CD14-positive monocyte (primary cell): ENCODE data around the gene ZNF546. TPM values are rescaled to one million over a fixed set of nuclear protein-coding genes. Genes with fewer than 3 reads are reported as not detected.
A peak's percentile ranks its signal among the peaks of the same experiment; 100 is the strongest.
"Not testable (repeated sequence)": the region's sequence is repeated elsewhere in the genome, so short reads cannot be mapped to it uniquely, and the experiment has no call there.

Experiments used
- DNase-seq, 3 donors: peaks; one replicate each; pipeline ENCODE4 v3.0.0-alpha.2; 2011 to 2022
- H2AFZ ChIP-seq: 2 replicates; pipeline ENCODE4 v1.6.0; 2012; ENCODE audit warnings: mild to moderate bottlenecking, low read depth, low read length, inconsistent platforms; ENCODE audit not compliant: insufficient read depth, poor library complexity, severe bottlenecking
- H3K27ac ChIP-seq, 2 donors: 1 replicate in 1 of 2; 2 replicates in 1 of 2; pipeline ENCODE4 v1.5.1; 2012 to 2013; ENCODE audit warnings: low read length in 2 of 2, control low read depth in 1 of 2, inconsistent platforms in 1 of 2, low read depth in 1 of 2, mild to moderate bottlenecking in 1 of 2
- H3K27me3 ChIP-seq, 2 donors: one replicate each; pipeline versions ENCODE4 v1.6.0 to v1.6.1; 2011 to 2013; ENCODE audit warnings: low read length in 2 of 2; ENCODE audit not compliant: control insufficient read depth in 2 of 2, insufficient read depth in 2 of 2
- H3K36me3 ChIP-seq, 2 donors: replicated peaks in 1 of 2; 1 replicate in 1 of 2; 2 replicates in 1 of 2; pipeline versions ENCODE4 v1.5.1 to v1.6.1; 2012 to 2013; ENCODE audit warnings: low read length in 2 of 2, control low read depth in 1 of 2, inconsistent platforms in 1 of 2, mild to moderate bottlenecking in 1 of 2; ENCODE audit not compliant: insufficient read depth in 2 of 2, control insufficient read depth in 1 of 2
- H3K4me1 ChIP-seq, 2 donors: 1 replicate in 1 of 2; 2 replicates in 1 of 2; pipeline versions ENCODE4 v1.5.1 to v1.6.1; 2012 to 2013; ENCODE audit warnings: low read length in 2 of 2, control low read depth in 1 of 2, inconsistent platforms in 1 of 2, mild to moderate bottlenecking in 1 of 2, moderate library complexity in 1 of 2; ENCODE audit not compliant: insufficient read depth in 2 of 2, control insufficient read depth in 1 of 2
- H3K4me2 ChIP-seq: replicated peaks from 2 replicates; pipeline ENCODE3; 2012; ENCODE audit warnings: low read length, moderate library complexity, mild to moderate bottlenecking; ENCODE audit not compliant: poor library complexity, severe bottlenecking; ENCODE audit errors: extremely low read depth
- H3K4me3 ChIP-seq, 3 experiments: fragments of 200-600 bp in 1 of 3; sonication (generic) in 1 of 3; replicated peaks in 1 of 3; 1 replicate in 2 of 3; 2 replicates in 1 of 3; pipeline ENCODE4 v1.5.1; 2011 to 2013; ENCODE audit warnings: low read length in 3 of 3, mild to moderate bottlenecking in 3 of 3, control low read depth in 2 of 3, low read depth in 2 of 3, inconsistent platforms in 1 of 3, moderate library complexity in 1 of 3
- H3K79me2 ChIP-seq: 2 replicates; pipeline ENCODE4 v1.6.0; 2012; ENCODE audit warnings: mild to moderate bottlenecking, control low read depth, inconsistent platforms, low read length, moderate library complexity; ENCODE audit not compliant: insufficient read depth
- H3K9ac ChIP-seq: 2 replicates; pipeline ENCODE4 v1.6.0; 2017; ENCODE audit warnings: low read length, mild to moderate bottlenecking; ENCODE audit not compliant: insufficient read depth, poor library complexity, severe bottlenecking
- H3K9me3 ChIP-seq, 2 donors: replicated peaks in 1 of 2; 1 replicate in 1 of 2; 2 replicates in 1 of 2; pipeline versions ENCODE4 v1.5.1 to v1.6.1; 2012 to 2013; ENCODE audit warnings: low read length in 2 of 2, control low read depth in 1 of 2; ENCODE audit not compliant: control insufficient read depth in 1 of 2, insufficient read depth in 1 of 2
- H4K20me1 ChIP-seq: 2 replicates; pipeline ENCODE4 v1.6.0; 2012; ENCODE audit warnings: mild to moderate bottlenecking, low read length, control low read depth, moderate library complexity; ENCODE audit not compliant: insufficient read depth
- H3K27ac Mint-ChIP-seq, 7 donors: one replicate each; pipeline ENCODE4 v1.8.0; 2020; ENCODE audit warnings: mild to moderate bottlenecking in 7 of 7, mixed read lengths in 7 of 7, moderate library complexity in 6 of 7, inconsistent platforms in 2 of 7
- H3K27me3 Mint-ChIP-seq, 3 donors: one replicate each; pipeline ENCODE4 v1.8.0; 2021 to 2022; ENCODE audit warnings: low read depth in 3 of 3, mild to moderate bottlenecking in 3 of 3, mixed read lengths in 3 of 3, moderate library complexity in 3 of 3, inconsistent platforms in 1 of 3
- H3K36me3 Mint-ChIP-seq, 2 donors: one replicate each; pipeline ENCODE4 v1.8.0; 2020; ENCODE audit warnings: mixed read lengths in 2 of 2, inconsistent platforms in 1 of 2, mild to moderate bottlenecking in 1 of 2
- H3K4me1 Mint-ChIP-seq: one replicate; pipeline ENCODE4 v1.8.0; 2020; ENCODE audit warnings: mild to moderate bottlenecking, mixed read lengths
- H3K4me3 Mint-ChIP-seq, 2 donors: one replicate each; pipeline ENCODE4 v1.8.0; 2020; ENCODE audit warnings: mild to moderate bottlenecking in 2 of 2, mixed read lengths in 2 of 2, moderate library complexity in 1 of 2
- H3K9me3 Mint-ChIP-seq, 7 donors: one replicate each; pipeline ENCODE4 v1.8.0; 2020 to 2022; ENCODE audit warnings: mixed read lengths in 7 of 7, mild to moderate bottlenecking in 6 of 7, moderate library complexity in 6 of 7, inconsistent platforms in 2 of 7
- CTCF ChIP-seq: fragments of 200-600 bp; IDR thresholded peaks from one replicate; pipeline ENCODE4 v1.8.0; 2022; ENCODE audit warnings: antibody characterized with exemption, mild to moderate bottlenecking
- WGBS: methylation state at CpG from one replicate; pipeline ENCODE4 v1.1.5; 2013; ENCODE audit warnings: missing lambda C conversion rate; ENCODE audit not compliant: insufficient coverage; 5-methylcytosine and 5-hydroxymethylcytosine counted together
- intact Hi-C, 2 donors: fragments of 100-400 bp; cut with micrococcal nuclease; formaldehyde crosslinking; loops; one replicate each; pipeline versions ENCODE4 v1.15.0 to v1.15.1; 2023
- polyA plus RNA-seq, 3 donors: library from polyadenylated mRNA; depleted of rRNA in 1 of 3; unstranded in 2 of 3; stranded (reverse) in 1 of 3; fragments of 300-500 nt in 2 of 3; fragments of >200 nt in 1 of 3; fragmentation: Illumina TruSeq in 2 of 3; gene quantifications; 1 replicate in 2 of 3; 2 replicates in 1 of 3; pipeline ENCODE4 v1.2.3, GENCODE V29; 2012 to 2021

Gene ZNF546
- polyA plus RNA-seq, 3 donors = 1.3 to 2.3 (median 1.4) TPM

GRCh38 chr19:39953915-39954314 is 42.9 kb upstream of the ZNF546 start:
- peaks cover 61 to 69% (median 62%) of the 10 kb centered on the region in 3 donors for H3K27me3 Mint-ChIP-seq
- H3K9ac ChIP-seq = no peak overlapping the region
- WGBS = no CpG with 5 or more reads among the region's 7 CpGs
- H3K27me3 ChIP-seq = peaks cover 44 to 47% of the 10 kb centered on the region in 2 donors
- peak overlapping the region in 1 of 2 donors; percentile 85 for H3K4me3 Mint-ChIP-seq
- H3K36me3 Mint-ChIP-seq = peaks cover 10 to 18% of the 10 kb centered on the region in 2 donors
- H3K4me1 Mint-ChIP-seq = peaks cover 37% of the 10 kb centered on the region
- no peaks in the 10 kb centered on the region for H3K79me2 ChIP-seq
- H3K9me3 Mint-ChIP-seq = peaks cover 0 to 10% (median 6%) of the 10 kb centered on the region in 7 donors
- peaks cover 39 to 40% of the 10 kb centered on the region in 2 donors for H3K4me1 ChIP-seq
- H3K4me3 ChIP-seq = peak overlapping the region in 1 of 3 experiments; percentile 57
- no peak for TF ChIP-seq CTCF
- DNase-seq = no peak
- intact Hi-C loops = no loop called here
- peak overlapping the region; percentile 76 for H3K4me2 ChIP-seq
- no peak overlapping the region for H3K27ac ChIP-seq
- H3K27ac Mint-ChIP-seq = peak overlapping the region in 6 of 7 donors; percentile 45 to 87 (median 60)
- no peak overlapping the region for H2AFZ ChIP-seq
- no peaks in the 10 kb centered on the region for H4K20me1 ChIP-seq
- no peaks in the 10 kb centered on the region for H3K36me3 ChIP-seq
- no peaks in the 10 kb centered on the region for H3K9me3 ChIP-seq

- H3K9ac ChIP-seq, H3K36me3 Mint-ChIP-seq, H3K9me3 Mint-ChIP-seq, H3K9me3 ChIP-seq, H3K4me3 ChIP-seq, H3K4me2 ChIP-seq, H4K20me1 ChIP-seq, intact Hi-C loops, H3K79me2 ChIP-seq, H3K27ac ChIP-seq, DNase-seq, H3K27ac Mint-ChIP-seq, H3K36me3 ChIP-seq, H2AFZ ChIP-seq: not testable (repeated sequence)
- H3K4me1 Mint-ChIP-seq = peaks cover 36% of the 10 kb centered on the region
- peak overlapping the region in 1 of 2 donors; percentile 35 for H3K4me3 Mint-ChIP-seq
- peaks cover 61 to 72% (median 64%) of the 10 kb centered on the region in 3 donors for H3K27me3 Mint-ChIP-seq
- 87% methylated on average over 2 of the region's 5 CpGs for WGBS
- Histone ChIP-seq H3K4me1 (peaks cover 39 to 40% of the 10 kb centered on the region in 2 donors), H3K27me3 (peaks cover 35 to 52% of the 10 kb centered on the region in 2 donors)
Observed at GRCh38 chr19:39957886-39958285, 39.0 kb upstream of the ZNF546 start.

- H3K9me3 Mint-ChIP-seq, H3K9me3 ChIP-seq, H3K27ac ChIP-seq, H3K4me3 ChIP-seq, H3K36me3 Mint-ChIP-seq, intact Hi-C loops, H2AFZ ChIP-seq, H3K4me2 ChIP-seq, H3K79me2 ChIP-seq, H4K20me1 ChIP-seq, H3K9ac ChIP-seq, DNase-seq, H3K36me3 ChIP-seq: not testable (repeated sequence)
- Mint-ChIP-seq H3K27ac (peak overlapping the region in 1 of 7 donors; percentile 29), H3K4me1 (peaks cover 26% of the 10 kb centered on the region), H3K4me3 (peak overlapping the region in 1 of 2 donors; percentile 83), H3K27me3 (peaks cover 69 to 82% (median 70%) of the 10 kb centered on the region in 3 donors)
- peaks cover 33 to 35% of the 10 kb centered on the region in 2 donors for H3K4me1 ChIP-seq
- no CpG with 5 or more reads among the region's 3 CpGs for WGBS
- peaks cover 41 to 60% of the 10 kb centered on the region in 2 donors for H3K27me3 ChIP-seq
Observed at GRCh38 chr19:39958942-39959341, 37.9 kb upstream of the ZNF546 start.

- H3K4me2 ChIP-seq, intact Hi-C loops, H3K9ac ChIP-seq, H3K79me2 ChIP-seq, H3K9me3 ChIP-seq, H4K20me1 ChIP-seq, DNase-seq, H3K9me3 Mint-ChIP-seq, H2AFZ ChIP-seq, H3K36me3 Mint-ChIP-seq, H3K4me3 ChIP-seq, H3K27ac ChIP-seq, H3K36me3 ChIP-seq: not testable (repeated sequence)
- H3K4me3 Mint-ChIP-seq = peak overlapping the region in 1 of 2 donors; percentile 83
- 33% methylated on average over 1 of the region's 13 CpGs for WGBS
- peaks cover 70 to 87% (median 71%) of the 10 kb centered on the region in 3 donors for H3K27me3 Mint-ChIP-seq
- H3K4me1 Mint-ChIP-seq = peaks cover 24% of the 10 kb centered on the region
- Histone ChIP-seq H3K27me3 (peaks cover 43 to 60% of the 10 kb centered on the region in 2 donors), H3K4me1 (peaks cover 28 to 32% of the 10 kb centered on the region in 2 donors)
- H3K27ac Mint-ChIP-seq = peak overlapping the region in 1 of 7 donors; percentile 29
Observed at GRCh38 chr19:39959407-39959806, 37.5 kb upstream of the ZNF546 start.
